HG03196 (cell line): ENCODE measurements around the gene TENT5C.
"Not testable (repeated sequence)": the region's sequence is repeated elsewhere in the genome, so short reads cannot be mapped to it uniquely, and the experiment has no call there.

Experiments
- ATAC-seq: cut with Tn5 transposase; IDR thresholded peaks from one replicate; pipeline ENCODE4 v1.9.1; 2021; ENCODE audit not compliant: unreplicated experiment

TENT5C gene

GRCh38 chr1:117605774-117606648 is at the start of gene TENT5C:
Gene TENT5C, plus strand, starts transcription at chr1:117606048. Its CDS starts 16,821 bp downstream, at chr1:117622869.
- ATAC-seq, result peak; percentile 85

GRCh38 chr1:117556341-117556740 is 49.5 kb upstream of the TENT5C start:
- ATAC-seq, result no peak

GRCh38 chr1:117556976-117557375 is 48.9 kb upstream of the TENT5C start:
- ATAC-seq, result no peak

DNA sequence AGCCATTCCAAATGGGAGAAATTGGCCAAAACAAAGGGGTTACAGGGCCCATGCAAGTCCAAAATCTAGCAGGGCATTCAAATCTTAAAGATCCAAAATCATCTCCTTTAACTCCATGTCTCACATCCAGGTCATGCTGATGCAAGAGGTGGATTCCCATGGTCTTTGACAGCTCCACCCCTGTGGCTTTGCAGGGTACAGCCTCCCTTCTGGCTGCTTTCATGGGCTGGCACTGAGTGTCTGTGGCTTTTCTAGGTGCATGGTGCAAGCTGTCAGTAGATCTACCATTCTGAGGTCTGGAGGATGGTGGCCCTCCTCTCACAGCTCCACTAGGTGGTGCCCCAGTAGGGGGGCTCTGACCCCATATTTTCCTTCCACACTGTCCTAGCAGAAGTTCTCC is 47.4 kb upstream of the TENT5C start:
- not testable (repeated sequence) for ATAC-seq

GRCh38 chr1:117559139-117559538 is 46.7 kb upstream of the TENT5C start:
- ATAC-seq, result no peak

- ATAC-seq, result no peak
Measured at GRCh38 chr1:117559985-117560384, 45.9 kb upstream of the TENT5C start.

- no peak for ATAC-seq
Measured at GRCh38 chr1:117561071-117561470, 44.8 kb upstream of the TENT5C start.

- ATAC-seq, result no peak
Measured at GRCh38 chr1:117561551-117561950, 44.3 kb upstream of the TENT5C start.

- no peak for ATAC-seq
Measured at GRCh38 chr1:117562581-117563491, 43.0 kb upstream of the TENT5C start.

- no peak for ATAC-seq
Measured at GRCh38 chr1:117563492-117563875, 42.4 kb upstream of the TENT5C start.

DNA sequence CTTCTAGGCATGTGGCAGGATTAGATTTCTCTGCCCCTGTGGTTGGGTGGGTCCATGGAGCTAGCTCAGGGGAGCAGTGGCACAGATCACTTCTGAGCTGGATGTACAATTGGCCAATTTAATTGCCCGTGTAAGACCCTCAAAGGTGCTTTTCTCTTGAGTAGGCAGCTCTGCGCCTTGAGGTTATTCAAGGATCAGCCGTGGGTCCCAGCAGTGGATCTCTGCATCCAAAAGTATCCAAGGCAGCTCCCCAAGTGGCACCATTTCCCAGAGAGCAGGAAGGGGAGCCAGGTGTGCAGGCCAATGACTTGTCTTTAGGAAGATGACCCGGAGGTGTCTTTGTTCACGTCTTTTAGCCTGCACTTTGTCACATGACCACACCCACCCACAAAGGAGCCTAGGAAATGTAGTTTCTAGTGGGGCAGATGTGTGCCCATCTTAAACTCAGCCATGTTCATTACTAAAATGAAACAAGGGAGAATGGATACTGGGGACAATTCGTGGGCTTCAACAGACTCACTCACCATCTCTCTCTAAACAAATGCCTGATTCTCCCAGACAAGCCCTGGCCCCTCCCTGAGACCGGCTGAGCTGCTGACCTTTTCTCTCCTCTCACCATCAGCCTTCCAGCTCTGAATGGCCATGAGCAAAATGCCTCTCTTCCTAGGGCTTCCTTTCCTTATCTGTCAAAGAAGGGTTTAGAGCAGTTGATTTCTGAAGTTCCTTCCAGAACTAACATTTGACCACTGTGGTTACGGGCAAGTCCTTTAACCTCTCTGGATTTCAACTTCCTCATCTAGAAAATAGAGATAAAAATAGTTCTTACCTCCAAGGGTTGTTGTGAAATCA is 41.4 kb upstream of the TENT5C start:
- ATAC-seq, result no peak

DNA sequence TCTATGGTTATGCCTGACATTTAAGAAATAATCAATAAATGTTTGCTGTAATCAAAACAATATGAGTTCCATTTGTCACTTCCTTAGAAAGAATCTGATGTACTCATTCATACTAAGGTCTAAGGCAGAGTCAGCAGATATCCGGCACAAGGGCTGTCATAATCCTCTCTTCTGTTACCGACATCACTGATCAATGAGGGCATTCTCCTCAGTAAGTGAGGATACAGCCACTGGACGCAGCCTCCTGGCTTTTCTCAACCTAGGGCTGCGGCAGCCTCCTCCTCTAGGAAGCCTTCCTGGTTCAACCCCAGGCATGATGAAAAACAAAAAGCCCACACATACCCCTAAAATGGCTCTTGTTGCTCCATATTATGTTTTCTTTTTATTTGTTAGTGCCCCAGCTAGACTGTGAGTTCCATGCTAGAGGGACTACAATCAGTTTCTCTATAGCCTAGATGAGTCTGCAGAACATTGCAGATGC is 40.7 kb upstream of the TENT5C start:
- ATAC-seq, result no peak

DNA sequence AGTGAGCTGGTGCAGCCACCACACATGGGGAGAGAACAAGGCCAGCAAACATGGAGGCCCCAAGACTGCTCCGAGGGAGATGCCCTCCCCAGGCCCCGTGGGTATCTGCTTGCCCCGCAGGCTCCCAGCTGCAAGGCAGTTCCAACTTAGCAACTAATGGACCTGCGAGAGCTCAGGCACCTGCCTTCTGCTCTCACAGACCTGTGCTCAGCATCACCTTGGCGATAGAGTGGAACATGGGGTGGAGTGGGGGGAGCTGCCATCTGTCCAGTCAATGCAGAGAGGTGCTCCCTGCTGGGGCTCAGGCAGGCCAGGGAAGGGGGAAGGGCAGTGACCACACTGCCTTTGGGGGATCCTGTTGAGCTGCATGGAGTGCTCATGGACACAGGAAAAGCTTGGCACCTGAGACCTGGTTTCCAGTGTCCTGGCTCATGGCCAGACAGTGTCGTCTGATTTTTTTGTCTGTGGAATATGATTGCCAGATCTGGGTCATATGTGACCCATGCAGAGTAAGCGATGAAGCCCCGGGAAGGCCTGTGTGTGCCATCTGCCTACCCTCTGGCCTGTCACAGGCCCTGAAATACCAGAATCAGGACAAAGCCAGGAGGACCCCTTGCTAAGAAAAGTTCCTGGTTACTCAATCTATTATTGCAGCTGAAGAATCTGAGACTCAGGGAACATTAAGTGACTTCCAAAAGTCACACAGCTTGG is 39.9 kb upstream of the TENT5C start:
- ATAC-seq, result no peak

DNA sequence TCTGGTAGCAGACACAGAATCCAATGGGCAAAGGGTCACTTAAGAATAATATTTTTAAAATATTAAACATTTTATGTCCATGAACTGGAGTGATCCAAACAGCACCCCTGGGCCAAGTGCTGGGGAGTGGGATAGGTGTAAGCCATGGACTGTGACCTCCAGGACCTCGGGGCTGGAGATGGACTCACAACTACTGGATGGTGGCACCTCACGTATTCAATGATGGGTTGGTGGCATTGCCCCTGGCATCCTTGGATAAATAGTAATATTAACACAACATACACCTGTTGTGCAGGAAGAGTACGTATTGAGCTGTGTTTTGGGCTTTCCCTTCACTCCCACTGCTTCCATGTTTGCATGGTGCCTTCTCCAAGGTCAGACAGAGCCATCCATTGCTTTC is 39.3 kb upstream of the TENT5C start:
- ATAC-seq, result no peak

- no peak for ATAC-seq
Measured at GRCh38 chr1:117567435-117567834, 38.4 kb upstream of the TENT5C start.

GRCh38 chr1:117567976-117568375 is 37.9 kb upstream of the TENT5C start:
- no peak for ATAC-seq

GRCh38 chr1:117568999-117569398 is 36.8 kb upstream of the TENT5C start:
- no peak for ATAC-seq

GRCh38 chr1:117569856-117570255 is 36.0 kb upstream of the TENT5C start:
- no peak for ATAC-seq

GRCh38 chr1:117570988-117571409 is 34.8 kb upstream of the TENT5C start:
- ATAC-seq, result no peak

DNA sequence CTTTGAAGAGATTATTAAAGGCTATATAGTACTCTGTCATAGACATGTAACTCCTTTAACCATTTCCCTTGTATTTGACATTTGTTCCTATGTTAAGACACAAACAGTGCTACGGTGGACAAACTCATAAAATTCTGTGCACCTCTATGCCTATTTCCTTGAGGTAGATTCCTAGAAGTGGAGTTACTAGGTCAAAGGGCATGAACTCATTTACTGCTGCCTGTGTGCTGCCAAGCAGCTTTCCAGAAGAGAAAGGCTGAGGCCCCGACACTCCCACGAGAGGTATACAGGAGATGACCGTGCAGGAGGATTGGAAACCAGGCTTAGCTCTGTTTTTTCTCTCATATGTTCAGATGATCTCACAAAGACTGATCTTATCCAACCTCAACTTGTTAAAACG is 34.4 kb upstream of the TENT5C start:
- ATAC-seq, result no peak
